NCI-H1105 (cell line): ENCODE data around the gene CDKAL1.

Source experiments
- DNase-seq: peaks from one replicate; lab custom pipeline; 2025; lab: John Stamatoyannopoulos, UW

Gene CDKAL1

GRCh38 chr6:20927130-20927860, 393.0 kb downstream of the CDKAL1 start:
- no peak for DNase-seq

- no peak for DNase-seq
Observed at GRCh38 chr6:20929283-20929682, 395.0 kb downstream of the CDKAL1 start.

GRCh38 chr6:20931093-20931492, 396.8 kb downstream of the CDKAL1 start:
- DNase-seq: no peak

- DNase-seq: no peak
Observed at GRCh38 chr6:20931772-20932171, 397.5 kb downstream of the CDKAL1 start.

GRCh38 chr6:20932284-20932683, 398.0 kb downstream of the CDKAL1 start:
- DNase-seq: no peak

- DNase-seq: peak; percentile 46
Observed at GRCh38 chr6:20933057-20933788, 399.0 kb downstream of the CDKAL1 start.

- DNase-seq: no peak
Observed at GRCh38 chr6:20936949-20937348, 402.7 kb downstream of the CDKAL1 start.

- DNase-seq: no peak
Observed at GRCh38 chr6:20939161-20939775, 405.0 kb downstream of the CDKAL1 start.

GRCh38 chr6:20943040-20943627, 408.9 kb downstream of the CDKAL1 start:
- no peak for DNase-seq

- no peak for DNase-seq
Observed at GRCh38 chr6:20943922-20944321, 409.7 kb downstream of the CDKAL1 start.

- no peak for DNase-seq
Observed at GRCh38 chr6:20946022-20946421, 411.8 kb downstream of the CDKAL1 start.

- no peak for DNase-seq
Observed at GRCh38 chr6:20946890-20947289, 412.6 kb downstream of the CDKAL1 start.

GRCh38 chr6:20947977-20948376, 413.7 kb downstream of the CDKAL1 start:
- no peak for DNase-seq

GRCh38 chr6:20948556-20948955, 414.3 kb downstream of the CDKAL1 start:
- no peak for DNase-seq

GRCh38 chr6:20949138-20949537, 414.9 kb downstream of the CDKAL1 start:
- no peak for DNase-seq

- DNase-seq: peak; percentile 62
Observed at GRCh38 chr6:20952699-20953474, 418.6 kb downstream of the CDKAL1 start.

- no peak for DNase-seq
Observed at GRCh38 chr6:20954315-20954714, 420.1 kb downstream of the CDKAL1 start.

GRCh38 chr6:20955131-20955530, 420.9 kb downstream of the CDKAL1 start:
- no peak for DNase-seq

- no peak for DNase-seq
Observed at GRCh38 chr6:20955751-20956150, 421.5 kb downstream of the CDKAL1 start.

- DNase-seq: no peak
Observed at GRCh38 chr6:20960067-20960466, 425.8 kb downstream of the CDKAL1 start.

GRCh38 chr6:20965276-20965675, 431.0 kb downstream of the CDKAL1 start:
- no peak for DNase-seq

- DNase-seq: no peak
Observed at GRCh38 chr6:20965915-20966314, 431.7 kb downstream of the CDKAL1 start.
